Lower leg skin (tissue), 3 donors: ENCODE results near the gene TMEM161A.

Source experiments
- CTCF ChIP-seq, 3 donors: fragments of 450-650 bp; IDR thresholded peaks; one replicate each; pipeline ENCODE4 v1.5.1; 2016; ENCODE audit warnings: antibody characterized with exemption in 3 of 3, mild to moderate bottlenecking in 3 of 3, moderate library complexity in 2 of 3
- POLR2A ChIP-seq, 2 donors: fragments of 450-650 bp; IDR thresholded peaks; one replicate each; pipeline ENCODE4 v1.6.1; 2016 to 2017; ENCODE audit warnings: antibody characterized with exemption in 2 of 2, mild to moderate bottlenecking in 1 of 2, moderate library complexity in 1 of 2

- TF ChIP-seq CTCF (IDR thresholded peaks at IDR 0.05): peak in 1 of 3 donors; percentile 48
- TF ChIP-seq POLR2A (IDR thresholded peaks at IDR 0.05): no peak
Measured at GRCh38 chr19:19096641-19097627, 41.3 kb downstream of the TMEM161A start.
